ENCODE results near the gene CAMTA1.

- TF ChIP-seq CTCF (IDR thresholded peaks at IDR 0.05) = no peak
- no peak for TF ChIP-seq POLR2A (IDR thresholded peaks at IDR 0.05)
These were observed 541.1 kb downstream of the CAMTA1 start for GRCh38 chr1:7326366-7326765.
